Measurements from ENCODE around the gene LRRC63.

LRRC63 gene

GRCh38 chr13:46184277-46184699 is 27.4 kb upstream of the LRRC63 start:
- POLR2A ChIA-PET (ENCODE audit: low non-redundant PET): no interaction called here
- no peak for DNase-seq (ENCODE audit: low spot score)
- CTCF ChIA-PET: no interaction called here
- no peak for TF ChIP-seq CTCF (conservative IDR thresholded peaks at IDR 0.05; ENCODE audit: low read depth)
- H3K27ac ChIP-seq: no peak overlapping the region

GRCh38 chr13:46185634-46186033 is 26.1 kb upstream of the LRRC63 start:
- no peak for DNase-seq (ENCODE audit: low spot score)
- POLR2A ChIA-PET (ENCODE audit: low non-redundant PET): interaction anchor here (0.5 kb wide), 1 partner anchor 692 kb away, joined by 3 read pairs; no protein-coding TSS in a partner anchor
- CTCF ChIA-PET: no interaction called here
- no peak for TF ChIP-seq CTCF (conservative IDR thresholded peaks at IDR 0.05; ENCODE audit: low read depth)
- no peak overlapping the region for H3K27ac ChIP-seq

- CTCF ChIA-PET: no interaction called here
- no peak for TF ChIP-seq CTCF (conservative IDR thresholded peaks at IDR 0.05; ENCODE audit: low read depth)
- POLR2A ChIA-PET (ENCODE audit: low non-redundant PET): no interaction called here
Observed at GRCh38 chr13:46192412-46192811, 19.3 kb upstream of the LRRC63 start.

GRCh38 chr13:46195016-46195415 is 16.7 kb upstream of the LRRC63 start:
- no peak overlapping the region for H3K27ac ChIP-seq
- POLR2A ChIA-PET (ENCODE audit: low non-redundant PET): no interaction called here

More at GRCh38 chr13:46192412-46192811, 19.3 kb upstream of the LRRC63 start:
- DNase-seq (ENCODE audit: low spot score): no peak
- H3K27ac ChIP-seq: no peak overlapping the region

GRCh38 chr13:46197299-46198048 is 14.3 kb upstream of the LRRC63 start:
- CTCF ChIA-PET: no interaction called here
- H3K27ac ChIP-seq: no peak overlapping the region
- no peak for DNase-seq (ENCODE audit: low spot score)
- no peak for TF ChIP-seq CTCF (conservative IDR thresholded peaks at IDR 0.05; ENCODE audit: low read depth)
- POLR2A ChIA-PET (ENCODE audit: low non-redundant PET): no interaction called here

More at GRCh38 chr13:46195016-46195415, 16.7 kb upstream of the LRRC63 start:
- CTCF ChIA-PET: no interaction called here
- TF ChIP-seq CTCF (conservative IDR thresholded peaks at IDR 0.05; ENCODE audit: low read depth): no peak
- DNase-seq (ENCODE audit: low spot score): no peak

- ChIA-PET POLR2A (ENCODE audit: low non-redundant PET) (no interaction called here), CTCF (no interaction called here)
- no peak for DNase-seq (ENCODE audit: low spot score)
- TF ChIP-seq CTCF (conservative IDR thresholded peaks at IDR 0.05; ENCODE audit: low read depth): no peak
- H3K27ac ChIP-seq: no peak overlapping the region
Observed at GRCh38 chr13:46198696-46199193, 13.0 kb upstream of the LRRC63 start.

All from RWPE1 (cell line).